GM13977 (cell line): ENCODE measurements around the gene HNRNPU.

Experiments
- DNase-seq: peaks from one replicate; pipeline ENCODE4 v3.0.0; 2012; ENCODE audit warnings: low spot score
- CTCF ChIP-seq: IDR thresholded peaks from 2 replicates; pipeline ENCODE4 v1.5.1; 2012; ENCODE audit warnings: mild to moderate bottlenecking, control low read depth; ENCODE audit not compliant: insufficient read depth; ENCODE audit errors: extremely low read depth, missing control alignments
- in situ Hi-C: fragments of 300-500 bp; cut with MboI; formaldehyde crosslinking; loops from one replicate; pipeline ENCODE4 v1.12.0; 2022; ENCODE audit warnings: low sequenced_read_pairs, low pct_unique_long_range_greater_than_20kb, mixed read lengths, inconsistent platforms; ENCODE audit not compliant: unreplicated experiment

Gene HNRNPU

GRCh38 chr1:244865028-244865371 lies 657 bp upstream of the HNRNPU start:
- in situ Hi-C loops = loop anchor here (25.0 kb wide), 1 partner anchor 172 kb away; no protein-coding TSS in a partner anchor
- no peak for DNase-seq
- TF ChIP-seq CTCF = no peak

- in situ Hi-C loops = loop anchor here (25.0 kb wide), 1 partner anchor 174 kb away; no protein-coding TSS in a partner anchor
Measured at GRCh38 chr1:244863491-244864252, 671 bp downstream of the HNRNPU start.

GRCh38 chr1:244862699-244863490 lies 1.4 kb downstream of the HNRNPU start:
- DNase-seq = peak; percentile 93
- in situ Hi-C loops = loop anchor here (25.0 kb wide), 1 partner anchor 174 kb away; no protein-coding TSS in a partner anchor
- no peak for TF ChIP-seq CTCF

More at GRCh38 chr1:244863491-244864252, 671 bp downstream of the HNRNPU start:
- DNase-seq = no peak
- no peak for TF ChIP-seq CTCF

- TF ChIP-seq CTCF = no peak
- DNase-seq = no peak
- in situ Hi-C loops = loop anchor here (25.0 kb wide), 1 partner anchor 175 kb away; no protein-coding TSS in a partner anchor
Measured at GRCh38 chr1:244862354-244862698, 2.0 kb downstream of the HNRNPU start.

- DNase-seq = no peak
- TF ChIP-seq CTCF = no peak
- in situ Hi-C loops = loop anchor here (25.0 kb wide), 1 partner anchor 176 kb away; no protein-coding TSS in a partner anchor
Measured at GRCh38 chr1:244861683-244862082, 2.7 kb downstream of the HNRNPU start.

- in situ Hi-C loops = loop anchor here (25.0 kb wide), 1 partner anchor 176 kb away; no protein-coding TSS in a partner anchor
- DNase-seq = no peak
- no peak for TF ChIP-seq CTCF
Measured at GRCh38 chr1:244860914-244861610, 3.3 kb downstream of the HNRNPU start.
